T follicular helper cell (primary cell): Measurements from ENCODE around the gene MAPK8IP1.
A peak's percentile ranks its signal among the peaks of the same experiment; 100 is the strongest.

ENCODE experiments used
- DNase-seq: peaks from one replicate; pipeline ENCODE4 v3.0.0-alpha.2; 2020; ENCODE audit warnings: low read depth

MAPK8IP1 gene

GRCh38 chr11:45859661-45860140, 25.8 kb upstream of the MAPK8IP1 start:
- no peak for DNase-seq

- DNase-seq: no peak
Observed at GRCh38 chr11:45860348-45860747, 25.1 kb upstream of the MAPK8IP1 start.

GRCh38 chr11:45860764-45861510, 24.5 kb upstream of the MAPK8IP1 start:
- no peak for DNase-seq

GRCh38 chr11:45864041-45864440, 21.4 kb upstream of the MAPK8IP1 start:
- DNase-seq: no peak

GRCh38 chr11:45869551-45869950, 15.9 kb upstream of the MAPK8IP1 start:
- no peak for DNase-seq

GRCh38 chr11:45870706-45871105, 14.7 kb upstream of the MAPK8IP1 start:
- DNase-seq: no peak

GRCh38 chr11:45871638-45872037, 13.8 kb upstream of the MAPK8IP1 start:
- no peak for DNase-seq

GRCh38 chr11:45872651-45873356, 12.6 kb upstream of the MAPK8IP1 start:
- DNase-seq: peak; percentile 15

- DNase-seq: no peak
Observed at GRCh38 chr11:45876401-45876800, 9.1 kb upstream of the MAPK8IP1 start.

GRCh38 chr11:45877221-45877620, 8.2 kb upstream of the MAPK8IP1 start:
- DNase-seq: no peak

GRCh38 chr11:45877845-45878244, 7.6 kb upstream of the MAPK8IP1 start:
- DNase-seq: no peak

- DNase-seq: no peak
Observed at GRCh38 chr11:45879803-45880686, 5.4 kb upstream of the MAPK8IP1 start.

- no peak for DNase-seq
Observed at GRCh38 chr11:45880772-45881570, 4.5 kb upstream of the MAPK8IP1 start.

GRCh38 chr11:45881708-45882368, 3.6 kb upstream of the MAPK8IP1 start:
- DNase-seq: no peak

GRCh38 chr11:45884596-45885185, 760 bp upstream of the MAPK8IP1 start:
- no peak for DNase-seq

GRCh38 chr11:45885921-45886721, 670 bp downstream of the MAPK8IP1 start:
- no peak for DNase-seq

- DNase-seq: no peak
Observed at GRCh38 chr11:45886816-45887520, 1.5 kb downstream of the MAPK8IP1 start.

GRCh38 chr11:45887587-45887986, 2.1 kb downstream of the MAPK8IP1 start:
- DNase-seq: no peak

- no peak for DNase-seq
Observed at GRCh38 chr11:45889555-45889954, 4.1 kb downstream of the MAPK8IP1 start.
